Suppressor macrophage (primary cell): ENCODE data around the gene ANP32E.
"Not testable (repeated sequence)": the region's sequence is repeated elsewhere in the genome, so short reads cannot be mapped to it uniquely, and the experiment has no call there.

Experiments used
- DNase-seq, 4 experiments: peaks; one replicate each; pipeline ENCODE4 v3.0.0-alpha.2; 2020 to 2022

ANP32E gene

GRCh38 chr1:150212070-150212469, 23.8 kb downstream of the ANP32E start:
- DNase-seq: no peak

- DNase-seq: no peak
Observed at GRCh38 chr1:150210706-150211105, 25.2 kb downstream of the ANP32E start.

GRCh38 chr1:150210091-150210490, 25.8 kb downstream of the ANP32E start:
- DNase-seq: no peak

GRCh38 chr1:150208460-150208859, 27.5 kb downstream of the ANP32E start:
- DNase-seq: not testable (repeated sequence)

- no peak for DNase-seq
Observed at GRCh38 chr1:150207281-150207971, 28.5 kb downstream of the ANP32E start.

GRCh38 chr1:150196417-150196816, 39.5 kb downstream of the ANP32E start:
- no peak for DNase-seq

- DNase-seq: no peak
Observed at GRCh38 chr1:150194381-150195031, 41.4 kb downstream of the ANP32E start.

GRCh38 chr1:150192012-150192411, 43.9 kb downstream of the ANP32E start:
- DNase-seq: no peak

GRCh38 chr1:150187560-150187931, 48.4 kb downstream of the ANP32E start:
- peak in 2 of 4 experiments; percentile 25 to 38 for DNase-seq

- DNase-seq: peak; percentile 80 to 96 (median 86)
Observed at GRCh38 chr1:150186789-150187559, 48.9 kb downstream of the ANP32E start.

GRCh38 chr1:150186438-150186788, 49.5 kb downstream of the ANP32E start:
- not testable (repeated sequence) for DNase-seq

GRCh38 chr1:150185481-150185880, 50.4 kb downstream of the ANP32E start:
- no peak for DNase-seq

GRCh38 chr1:150183061-150183460, 52.9 kb downstream of the ANP32E start:
- peak in 3 of 4 experiments; percentile 48 to 75 (median 72) for DNase-seq

GRCh38 chr1:150182247-150182646, 53.7 kb downstream of the ANP32E start:
- no peak for DNase-seq

- peak in 3 of 4 experiments; percentile 21 to 59 (median 52) for DNase-seq
Observed at GRCh38 chr1:150180474-150180873, 55.4 kb downstream of the ANP32E start.

GRCh38 chr1:150179867-150180266, 56.0 kb downstream of the ANP32E start:
- DNase-seq: no peak

GRCh38 chr1:150178548-150178947, 57.4 kb downstream of the ANP32E start:
- peak in 3 of 4 experiments; percentile 62 to 74 (median 69) for DNase-seq

- peak; percentile 69 to 89 (median 83) for DNase-seq
Observed at GRCh38 chr1:150176593-150176992, 59.3 kb downstream of the ANP32E start.

GRCh38 chr1:150173141-150173585, 62.7 kb downstream of the ANP32E start:
- no peak for DNase-seq

- peak in 1 of 4 experiments; percentile 10 for DNase-seq
Observed at GRCh38 chr1:150171801-150172200, 64.1 kb downstream of the ANP32E start.

GRCh38 chr1:150168960-150169601, 66.8 kb downstream of the ANP32E start:
- peak; percentile 69 to 86 (median 75) for DNase-seq
